Measurements from ENCODE around the gene RNF157. TPM values are rescaled to one million over a fixed set of nuclear protein-coding genes. Genes with fewer than 3 reads are reported as not detected.

RNF157 gene
- total and polyA plus RNA-seq, 10 of the 15 experiments (the other 5 are each of a cell fraction or from before 2014, with no cell fraction given) = 1.4 to 15.9 (median 9.6) TPM

- no peak for TF ChIP-seq SMAD1 (IDR thresholded peaks at IDR 0.05; ENCODE audit: low read depth, partially characterized antibody)
- 0 out of 2 replicates have a peak, but pooled peaks have one; percentile 86 for TF ChIP-seq WRNIP1 (IDR thresholded peaks at IDR 0.05; ENCODE audit: borderline replicate concordance, low read depth, low read length)
- TF ChIP-seq, protein P1, sequence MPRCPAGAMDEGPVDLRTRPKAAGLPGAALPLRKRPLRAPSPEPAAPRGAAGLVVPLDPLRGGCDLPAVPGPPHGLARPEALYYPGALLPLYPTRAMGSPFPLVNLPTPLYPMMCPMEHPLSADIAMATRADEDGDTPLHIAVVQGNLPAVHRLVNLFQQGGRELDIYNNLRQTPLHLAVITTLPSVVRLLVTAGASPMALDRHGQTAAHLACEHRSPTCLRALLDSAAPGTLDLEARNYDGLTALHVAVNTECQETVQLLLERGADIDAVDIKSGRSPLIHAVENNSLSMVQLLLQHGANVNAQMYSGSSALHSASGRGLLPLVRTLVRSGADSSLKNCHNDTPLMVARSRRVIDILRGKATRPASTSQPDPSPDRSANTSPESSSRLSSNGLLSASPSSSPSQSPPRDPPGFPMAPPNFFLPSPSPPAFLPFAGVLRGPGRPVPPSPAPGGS (IDR thresholded peaks at IDR 0.05; ENCODE audit: borderline replicate concordance, insufficient read depth, low read depth, low read length, poor library complexity, severe bottlenecking) = peak; percentile 30
- TF ChIP-seq YY1 (IDR thresholded peaks at IDR 0.05; ENCODE audit: low read depth, low read length) = peak; percentile 85
- peak in 1 of 2 experiments; percentile 14; a peak in 1 of 4 replicates for TF ChIP-seq BHLHE40 (IDR thresholded peaks at IDR 0.05; ENCODE audit: borderline replicate concordance in 1 of 2, low read depth in 2 of 2, low read length in 1 of 2)
- no peak for TF ChIP-seq MAX (IDR thresholded peaks at IDR 0.05; ENCODE audit: low read depth, low read length)
- peak; percentile 84 for TF ChIP-seq BACH1 (IDR thresholded peaks at IDR 0.05; ENCODE audit: borderline replicate concordance)
- TF ChIP-seq KDM1A (IDR thresholded peaks at IDR 0.05; ENCODE audit: borderline replicate concordance) = no peak
- no peak for TF ChIP-seq HDAC6 (IDR thresholded peaks at IDR 0.05; ENCODE audit: unreplicated experiment)
- TF ChIP-seq PAX8 (IDR thresholded peaks at IDR 0.05) = no peak
- TF ChIP-seq SMAD5 (IDR thresholded peaks at IDR 0.05; ENCODE audit: low read depth) = peak; percentile 57; the same call in 1 of the 2 replicates
- TF ChIP-seq HDGF (IDR thresholded peaks at IDR 0.05) = peak; percentile 58; the same call in 1 of the 2 replicates
- no peak for TF ChIP-seq ATF7 (IDR thresholded peaks at IDR 0.05; ENCODE audit: low read depth)
- peak; percentile 52; the same call in 1 of the 2 replicates for TF ChIP-seq MXI1 (IDR thresholded peaks at IDR 0.05; ENCODE audit: low read depth, low read length)
- TF ChIP-seq GABPA (IDR thresholded peaks at IDR 0.05; ENCODE audit: low read depth) = no peak
- TF ChIP-seq POLR2A (IDR thresholded peaks at IDR 0.05; ENCODE audit: low read depth, low read length) = peak; percentile 73
- peak; percentile 53; the same call in 1 of the 2 replicates for TF ChIP-seq POLR2AphosphoS2 (IDR thresholded peaks at IDR 0.05; ENCODE audit: low read depth, low read length)
- peak; percentile 74; the same call in 1 of the 3 replicates for TF ChIP-seq POU2F2 (IDR thresholded peaks at IDR 0.05; ENCODE audit: borderline replicate concordance, low read depth, low read length)
- peak; percentile 13; the same call in 1 of the 2 replicates for TF ChIP-seq PRDM15 (CRISPR knock-in tag; IDR thresholded peaks at IDR 0.05)
- TF ChIP-seq TCF12 (IDR thresholded peaks at IDR 0.05; ENCODE audit: low read depth, low read length) = peak; percentile 63; the same call in 1 of the 2 replicates
- peak; percentile 65; the same call in 1 of the 2 replicates for TF ChIP-seq CHD1 (IDR thresholded peaks at IDR 0.05; ENCODE audit: low read depth, low read length)
- TF ChIP-seq NR2F1 (conservative IDR thresholded peaks at IDR 0.05) = peak; percentile 78
- TF ChIP-seq EP300 (IDR thresholded peaks at IDR 0.05; ENCODE audit: borderline replicate concordance in 1 of 2, control insufficient read depth in 1 of 2, low read depth in 2 of 2, low read length in 2 of 2) = peak in 1 of 2 experiments; percentile 32; a peak in 1 of 4 replicates
- no peak for TF ChIP-seq RB1 (IDR thresholded peaks at IDR 0.05; ENCODE audit: borderline replicate concordance)
- TF ChIP-seq ZZZ3 (IDR thresholded peaks at IDR 0.05; ENCODE audit: control insufficient read depth, insufficient read length, low read depth) = no peak
- 0 out of 2 replicates have a peak, but pooled peaks have one; percentile 19 for TF ChIP-seq PAX5 (IDR thresholded peaks at IDR 0.05; ENCODE audit: borderline replicate concordance, low read depth, low read length)
Measured at GRCh38 chr17:76270770-76271668, 30.7 kb upstream of the RNF157 start (continued).

Data from GM12878 (cell line).